Measurements from ENCODE around the gene JAG1.
"Not testable (repeated sequence)": the region's sequence is repeated elsewhere in the genome, so short reads cannot be mapped to it uniquely, and the experiment has no call there.

Gene JAG1

GRCh38 chr20:10605547-10606195, 68.1 kb downstream of the JAG1 start:
- DNase-seq: no peak

- DNase-seq: no peak
Observed at GRCh38 chr20:10604865-10605440, 68.8 kb downstream of the JAG1 start.

GRCh38 chr20:10603971-10604864, 69.6 kb downstream of the JAG1 start:
- DNase-seq: no peak

- no peak for DNase-seq
Observed at GRCh38 chr20:10603378-10603777, 70.4 kb downstream of the JAG1 start.

- DNase-seq: no peak
Observed at GRCh38 chr20:10602221-10602871, 71.5 kb downstream of the JAG1 start.

- no peak for DNase-seq
Observed at GRCh38 chr20:10597637-10598036, 76.2 kb downstream of the JAG1 start.

- DNase-seq: no peak
Observed at GRCh38 chr20:10596710-10597121, 77.1 kb downstream of the JAG1 start.

- no peak for DNase-seq
Observed at GRCh38 chr20:10595985-10596384, 77.8 kb downstream of the JAG1 start.

GRCh38 chr20:10595266-10595665, 78.5 kb downstream of the JAG1 start:
- DNase-seq: no peak

GRCh38 chr20:10594296-10594868, 79.4 kb downstream of the JAG1 start:
- DNase-seq: no peak

- DNase-seq: no peak
Observed at GRCh38 chr20:10591946-10592521, 81.8 kb downstream of the JAG1 start.

GRCh38 chr20:10590950-10591671, 82.7 kb downstream of the JAG1 start:
- no peak for DNase-seq

- DNase-seq: not testable (repeated sequence)
Observed at GRCh38 chr20:10590446-10590845, 83.4 kb downstream of the JAG1 start.
